Activated naive CD8-positive, alpha-beta T cell treated with anti-CD3 and anti-CD28 coated beads, Interleukin-2, amount 10 ng/mL, durations not matched to agents 7 days and 5 days (primary cell): ENCODE measurements around the gene KCNC1. TPM values are rescaled to one million over a fixed set of nuclear protein-coding genes. Genes with fewer than 3 reads are reported as not detected.

Experiments
- total RNA-seq, 2 experiments: library from RNA; stranded (reverse); gene quantifications; one replicate each; pipeline ENCODE4 v1.2.3, GENCODE V29; 2021

The KCNC1 gene
- total RNA-seq, 2 experiments from 2014 or later: not detected

Other genes with a start within 250 kb of the KCNC1 start
- gene USH1C, start 190.4 kb upstream of the KCNC1 start, total RNA-seq: not detected
- not detected for gene OTOG, start 187.5 kb upstream of the KCNC1 start, total RNA-seq
- not detected for gene MYOD1, start 15.2 kb upstream of the KCNC1 start, total RNA-seq